GM18502 (cell line): ENCODE data around the gene APMAP.
A peak's percentile ranks its signal among the peaks of the same experiment; 100 is the strongest.
"Not testable (repeated sequence)": the region's sequence is repeated elsewhere in the genome, so short reads cannot be mapped to it uniquely, and the experiment has no call there.

Experiments used
- ATAC-seq: cut with Tn5 transposase; IDR thresholded peaks from one replicate; pipeline ENCODE4 v1.9.1; 2021; ENCODE audit warnings: mild to moderate bottlenecking; ENCODE audit not compliant: unreplicated experiment, poor library complexity

APMAP gene

GRCh38 chr20:24937579-24937978 is 55.0 kb downstream of the APMAP start:
- no peak for ATAC-seq

DNA sequence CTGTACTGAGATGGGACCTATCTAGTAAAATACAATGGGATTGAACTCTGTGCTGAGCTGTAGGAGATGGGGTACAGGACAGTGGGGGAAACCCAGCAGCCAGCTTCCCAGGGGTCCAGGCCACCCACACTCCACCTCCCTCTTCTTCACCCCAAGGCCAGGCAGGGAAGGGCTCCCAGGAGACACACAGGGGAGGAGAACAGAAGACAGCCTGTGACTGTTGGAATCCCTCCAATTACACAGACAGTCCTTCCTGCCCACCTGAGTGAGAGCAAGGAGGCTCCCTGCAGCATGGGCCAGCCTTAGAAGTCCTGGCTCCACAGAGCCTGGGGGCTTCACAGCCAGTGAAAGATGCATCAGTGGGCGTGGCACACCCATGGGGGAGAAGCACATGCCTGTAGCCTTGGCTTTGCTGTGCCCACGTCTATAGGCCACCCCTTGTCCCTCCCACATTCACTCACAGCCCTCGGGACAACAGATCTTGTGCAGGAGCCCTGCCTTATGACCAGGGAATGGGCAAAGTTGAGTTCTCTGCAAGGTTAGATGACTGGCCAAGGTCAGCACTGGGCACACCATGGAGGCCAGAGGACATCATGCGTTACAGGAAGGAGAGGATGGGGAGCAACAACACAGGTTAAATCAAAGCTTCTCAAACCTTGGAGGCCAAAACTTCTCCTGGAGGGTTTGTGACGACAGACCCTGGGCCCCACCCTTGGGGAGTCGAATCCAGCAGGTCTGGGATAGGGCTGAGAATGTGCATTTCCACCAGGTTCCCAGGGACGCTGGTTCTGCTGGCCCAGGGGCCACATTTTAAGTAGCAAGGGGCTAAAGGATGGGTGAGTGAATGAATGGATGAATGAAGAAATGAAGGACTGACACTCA is 55.8 kb downstream of the APMAP start:
- no peak for ATAC-seq

DNA sequence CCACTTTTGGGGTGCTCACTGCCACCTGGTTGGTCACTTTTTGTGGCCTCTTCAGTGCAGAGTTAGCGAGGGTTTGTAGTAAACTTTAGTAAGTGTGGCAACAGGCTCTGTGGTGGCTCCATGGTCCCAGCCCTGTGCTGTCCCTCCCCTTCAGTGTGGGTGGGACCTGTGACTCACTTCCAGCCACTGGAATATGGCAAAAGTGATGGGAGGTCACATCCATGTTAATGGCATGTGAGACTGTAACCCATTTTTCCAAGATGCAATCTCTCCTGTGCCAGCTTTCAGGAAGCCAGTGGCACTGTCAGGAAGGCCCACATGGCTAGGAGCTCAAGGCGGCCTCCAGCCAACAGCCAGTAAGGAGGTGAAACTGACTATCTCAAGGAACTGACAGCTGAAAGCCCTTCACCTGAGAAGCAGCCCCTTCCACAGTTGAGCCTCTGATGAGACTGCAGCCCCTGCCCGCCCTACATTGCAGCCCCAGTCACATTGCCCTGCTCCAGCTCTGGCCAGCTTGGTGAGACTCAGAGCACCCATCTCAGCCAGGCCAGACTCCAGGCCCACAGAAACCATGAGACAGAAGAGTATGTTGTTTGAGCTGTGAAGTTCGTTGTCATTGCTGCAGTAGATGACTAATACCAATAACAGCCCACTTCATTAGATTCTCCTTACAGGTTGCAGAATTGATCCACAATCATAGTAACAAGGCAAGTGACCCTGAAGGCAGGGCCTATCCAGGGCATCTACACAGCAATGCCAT is 56.6 kb downstream of the APMAP start:
- ATAC-seq, result no peak

DNA sequence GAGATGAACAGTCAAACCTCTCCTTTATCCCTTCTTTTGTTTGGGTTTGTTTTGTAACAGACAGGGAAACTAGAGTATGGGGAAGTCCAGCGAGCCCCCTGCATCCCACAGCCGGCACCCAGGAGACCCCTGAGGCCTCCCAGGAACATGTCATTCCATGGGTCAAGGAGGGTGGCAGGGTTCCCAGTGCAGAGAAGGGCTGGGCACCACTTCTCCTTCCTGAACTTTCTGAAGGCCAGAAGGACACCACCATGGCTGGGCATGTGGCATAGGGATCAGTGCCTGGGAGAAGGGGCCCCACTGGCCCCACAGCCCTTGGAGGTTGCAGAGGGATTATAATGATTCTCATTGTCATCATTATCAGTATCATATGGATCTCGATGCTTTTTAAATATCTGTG is 57.4 kb downstream of the APMAP start:
- no peak for ATAC-seq

- ATAC-seq, result no peak
Observed at GRCh38 chr20:24934716-24935115, 57.8 kb downstream of the APMAP start.

GRCh38 chr20:24934101-24934661 is 58.4 kb downstream of the APMAP start:
- no peak for ATAC-seq

DNA sequence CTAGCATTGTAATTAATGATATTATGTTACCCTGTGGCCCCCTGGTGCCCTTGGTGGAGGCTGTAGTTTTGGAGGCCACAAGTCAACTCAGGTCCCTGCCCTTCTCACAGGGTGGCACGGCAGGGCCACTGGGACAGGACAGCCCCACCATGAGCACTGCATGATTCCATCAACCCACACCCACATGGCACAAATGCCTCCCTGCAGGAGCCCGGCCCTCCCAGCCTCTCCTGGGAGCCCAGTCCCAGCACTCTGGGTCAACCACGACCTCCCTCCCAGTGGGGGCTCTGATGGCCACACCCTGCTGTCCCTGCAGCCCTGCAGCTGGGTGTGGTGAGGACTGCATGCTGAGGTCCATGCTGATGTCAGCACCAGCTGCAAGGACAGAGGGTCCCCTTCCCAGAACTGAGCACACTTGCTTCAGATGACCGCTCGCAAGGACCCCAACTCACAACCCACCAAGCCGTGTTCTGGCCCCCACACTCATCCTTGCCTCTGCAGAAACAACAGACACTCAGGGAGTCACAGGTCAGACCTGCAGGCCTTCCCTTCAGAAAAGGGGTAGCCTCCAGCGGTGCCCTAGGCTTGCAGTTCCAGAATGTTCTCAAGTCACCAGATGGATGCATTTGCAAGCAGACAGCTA is 59.2 kb downstream of the APMAP start:
- no peak for ATAC-seq

DNA sequence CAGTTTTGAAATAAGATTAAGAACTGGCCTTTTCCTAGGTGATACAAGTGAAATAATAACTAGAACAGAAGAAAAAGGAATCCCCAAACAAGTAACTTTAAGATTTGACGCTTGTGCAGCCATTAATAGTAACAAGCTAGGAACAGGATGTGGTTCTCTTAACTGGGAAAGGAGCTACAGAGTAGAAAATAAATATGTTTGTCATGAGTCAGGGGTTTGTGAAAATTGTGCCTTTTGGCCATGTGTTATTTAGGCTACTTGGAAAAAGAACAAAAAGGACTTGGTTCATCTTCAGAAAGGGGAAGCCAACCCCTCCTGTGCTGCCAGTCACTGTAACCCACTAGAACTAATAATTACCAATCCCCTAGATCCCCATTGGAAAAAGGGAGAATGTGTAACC is 60.7 kb downstream of the APMAP start:
- not testable (repeated sequence) for ATAC-seq

- not testable (repeated sequence) for ATAC-seq
Observed at GRCh38 chr20:24930724-24931688, 61.5 kb downstream of the APMAP start.

DNA sequence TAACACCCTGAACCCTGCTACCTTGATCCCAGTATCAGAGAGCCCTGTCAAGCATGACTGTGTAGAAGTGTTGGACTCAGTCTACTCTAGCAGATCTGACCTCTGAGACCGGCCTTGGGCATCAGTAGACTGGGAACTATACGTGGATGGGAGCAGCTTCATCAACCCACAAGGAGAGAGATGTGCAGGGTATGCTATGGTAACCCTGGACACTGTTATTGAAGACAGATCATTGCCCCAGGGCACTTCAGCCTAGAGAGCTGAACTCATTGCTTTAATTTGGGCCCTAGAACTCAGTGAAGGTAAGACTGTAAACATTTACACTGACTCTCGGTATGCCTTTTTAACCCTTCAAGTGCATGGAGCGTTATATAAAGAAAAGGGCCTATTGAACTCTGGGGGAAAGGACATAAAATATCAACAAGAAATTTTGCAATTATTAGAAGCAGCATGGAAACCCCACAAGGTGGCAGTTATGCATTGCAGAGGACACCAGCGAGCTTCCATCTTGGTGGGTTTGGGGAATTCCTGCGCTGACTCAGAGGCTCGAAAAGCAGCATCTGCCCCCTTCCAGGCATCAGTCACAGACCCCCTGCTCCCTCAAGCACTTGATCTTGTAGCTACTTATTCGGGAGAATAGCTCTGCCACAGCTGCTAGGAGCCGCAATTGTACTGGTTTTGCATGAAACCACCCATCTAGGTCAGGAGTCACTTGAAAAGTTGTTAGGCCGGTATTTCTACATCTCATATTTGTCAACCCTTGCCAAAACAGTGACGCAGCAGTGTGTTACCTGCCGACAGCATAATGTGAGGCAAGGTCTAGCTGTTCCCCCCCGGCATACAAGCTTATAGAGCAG is 62.5 kb downstream of the APMAP start:
- ATAC-seq, result not testable (repeated sequence)

GRCh38 chr20:24929259-24929658 is 63.3 kb downstream of the APMAP start:
- not testable (repeated sequence) for ATAC-seq

GRCh38 chr20:24920706-24921105 is 71.8 kb downstream of the APMAP start:
- ATAC-seq, result not testable (repeated sequence)

GRCh38 chr20:24919665-24920064 is 72.9 kb downstream of the APMAP start:
- not testable (repeated sequence) for ATAC-seq

GRCh38 chr20:24918579-24919566 is 73.7 kb downstream of the APMAP start:
- ATAC-seq, result no peak

DNA sequence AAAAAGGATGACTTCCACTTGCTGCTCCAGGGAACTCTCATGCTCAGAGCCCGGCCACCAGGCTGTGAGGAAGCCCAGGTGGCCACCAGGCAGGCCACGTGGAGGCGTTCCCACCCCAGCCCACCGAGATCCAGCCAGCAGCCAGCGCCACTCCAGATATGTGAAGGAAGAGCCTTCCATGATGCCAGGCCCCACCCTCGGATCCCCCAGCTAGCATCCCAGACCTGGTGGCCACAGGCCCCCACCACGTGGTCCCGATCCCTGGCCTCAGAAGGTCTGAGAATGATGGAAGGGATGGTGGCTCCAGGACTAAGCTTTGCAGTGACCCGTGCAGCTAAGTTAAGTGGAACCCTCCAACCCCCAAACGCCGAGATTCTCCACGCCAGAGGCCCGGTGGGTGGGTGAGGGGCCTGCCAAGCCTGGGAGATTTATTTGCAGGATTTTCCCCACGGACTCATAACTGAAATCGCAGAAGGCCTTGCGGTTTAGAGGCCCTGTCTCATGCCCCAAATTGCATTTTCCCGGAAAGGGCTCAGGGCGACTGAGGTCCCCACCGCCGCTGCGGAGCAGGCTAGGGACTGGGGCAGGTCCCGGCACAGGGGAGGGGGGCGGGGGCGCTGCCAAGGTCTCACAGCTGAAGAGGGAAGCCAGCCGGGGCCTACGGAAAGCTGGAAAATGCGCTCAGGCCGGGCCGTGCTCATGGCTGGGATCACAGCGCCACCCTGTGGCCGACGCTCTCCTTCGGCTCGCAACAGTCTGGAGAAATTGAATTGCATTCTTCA is 74.6 kb downstream of the APMAP start:
- ATAC-seq, result peak; percentile 57

DNA sequence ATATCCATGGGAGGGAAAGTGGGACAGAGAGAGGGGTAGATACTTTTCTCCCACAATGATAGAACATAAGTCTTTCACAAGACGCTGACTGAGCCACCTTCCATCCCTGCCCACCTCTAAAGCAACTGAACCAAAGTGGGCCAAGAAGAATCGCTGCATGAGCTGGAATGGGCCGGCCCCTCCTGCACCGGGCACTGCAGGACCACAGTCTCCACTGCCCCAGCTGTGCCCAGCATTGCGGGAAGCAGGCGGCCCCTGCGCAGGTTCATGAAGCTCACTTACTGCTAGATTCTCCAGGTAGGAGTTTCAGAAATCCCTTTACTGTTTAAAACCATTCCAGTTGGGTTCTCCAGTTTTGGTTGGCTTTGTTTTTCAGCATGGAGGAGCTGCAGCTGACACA is 75.5 kb downstream of the APMAP start:
- no peak for ATAC-seq

DNA sequence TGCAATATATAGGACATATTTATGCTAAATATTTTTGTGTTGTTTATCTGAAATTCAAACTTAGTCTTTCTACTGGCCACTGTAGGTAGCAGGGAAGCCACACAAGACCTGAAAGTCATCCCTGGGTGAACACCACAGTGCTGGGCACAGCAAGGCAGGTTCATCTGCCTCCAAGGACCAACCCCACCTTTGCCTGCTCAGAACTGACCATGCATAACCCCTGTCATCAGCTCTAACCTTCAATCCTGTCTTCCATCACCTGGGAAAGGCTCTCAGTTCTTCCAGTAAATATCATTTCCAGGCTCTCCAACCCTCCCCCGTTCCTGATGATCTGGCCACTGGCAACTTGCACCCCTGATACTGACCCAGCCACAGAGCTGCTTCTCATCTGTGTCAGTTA is 76.1 kb downstream of the APMAP start:
- no peak for ATAC-seq
